ENCODE measurements around the gene UBE2D2.
A peak's percentile ranks its signal among the peaks of the same experiment; 100 is the strongest.
"Not testable (repeated sequence)": the region's sequence is repeated elsewhere in the genome, so short reads cannot be mapped to it uniquely, and the experiment has no call there.

UBE2D2 gene

GRCh38 chr5:139578325-139578724 lies 17.2 kb downstream of the UBE2D2 start:
- no peak overlapping the region for H3K4me3 ChIP-seq
- no peaks in the 10 kb centered on the region for H3K9me3 ChIP-seq
- no peak overlapping the region for H3K4me2 ChIP-seq
- H4K20me1 ChIP-seq: peaks cover 100% of the 10 kb centered on the region
- H3K4me1 ChIP-seq: peaks cover 54% of the 10 kb centered on the region
- H3K27me3 ChIP-seq: no peaks in the 10 kb centered on the region
- H3K36me3 ChIP-seq: peaks cover 79% of the 10 kb centered on the region
- no peak overlapping the region for H3K27ac ChIP-seq
- no peak for TF ChIP-seq Cebpa-rat (IDR thresholded peaks at IDR 0.05)
- H3K9ac ChIP-seq: no peak overlapping the region

GRCh38 chr5:139582181-139582580 lies 21.0 kb downstream of the UBE2D2 start:
- H3K27ac ChIP-seq, H3K9ac ChIP-seq, H3K9me3 ChIP-seq, H3K4me2 ChIP-seq, H3K27me3 ChIP-seq, H3K4me3 ChIP-seq: not testable (repeated sequence)
- peaks cover 23% of the 10 kb centered on the region for H3K4me1 ChIP-seq
- H4K20me1 ChIP-seq: peaks cover 100% of the 10 kb centered on the region
- peaks cover 86% of the 10 kb centered on the region for H3K36me3 ChIP-seq

GRCh38 chr5:139584137-139584536 lies 23.0 kb downstream of the UBE2D2 start:
- no peaks in the 10 kb centered on the region for H3K9me3 ChIP-seq
- no peak for TF ChIP-seq Cebpa-rat (IDR thresholded peaks at IDR 0.05)
- H3K27me3 ChIP-seq: no peaks in the 10 kb centered on the region
- H3K4me3 ChIP-seq: no peak overlapping the region
- peaks cover 100% of the 10 kb centered on the region for H4K20me1 ChIP-seq
- no peak overlapping the region for H3K4me2 ChIP-seq
- H3K27ac ChIP-seq: no peak overlapping the region
- peaks cover 86% of the 10 kb centered on the region for H3K36me3 ChIP-seq
- peaks cover 22% of the 10 kb centered on the region; the same call in 1 of the 2 replicates for H3K4me1 ChIP-seq
- no peak overlapping the region for H3K9ac ChIP-seq

GRCh38 chr5:139588116-139588515 lies 27.0 kb downstream of the UBE2D2 start:
- H3K27me3 ChIP-seq, H3K27ac ChIP-seq, H3K9me3 ChIP-seq, H3K9ac ChIP-seq, H3K4me2 ChIP-seq, H3K4me3 ChIP-seq: not testable (repeated sequence)
- Histone ChIP-seq H4K20me1 (peaks cover 100% of the 10 kb centered on the region), H3K4me1 (peaks cover 49% of the 10 kb centered on the region), H3K36me3 (peaks cover 83% of the 10 kb centered on the region)

- H3K4me3 ChIP-seq: no peak overlapping the region
- H3K9ac ChIP-seq: no peak overlapping the region
- no peak for TF ChIP-seq Cebpa-rat (IDR thresholded peaks at IDR 0.05)
Observed at GRCh38 chr5:139588962-139589361, 27.8 kb downstream of the UBE2D2 start.

GRCh38 chr5:139592289-139592688 lies 31.1 kb downstream of the UBE2D2 start:
- peaks cover 15% of the 10 kb centered on the region for H3K9me3 ChIP-seq
- H3K36me3 ChIP-seq: peaks cover 82% of the 10 kb centered on the region
- H3K4me3 ChIP-seq: no peak overlapping the region
- peaks cover 100% of the 10 kb centered on the region for H4K20me1 ChIP-seq
- H3K4me2 ChIP-seq: peak overlapping the region; percentile 27; the same call in 1 of the 2 replicates
- no peaks in the 10 kb centered on the region for H3K27me3 ChIP-seq
- H3K27ac ChIP-seq: no peak overlapping the region
- H3K9ac ChIP-seq: no peak overlapping the region
- TF ChIP-seq Cebpa-rat (IDR thresholded peaks at IDR 0.05): no peak
- peaks cover 55% of the 10 kb centered on the region for H3K4me1 ChIP-seq

More at GRCh38 chr5:139588962-139589361, 27.8 kb downstream of the UBE2D2 start:
- H3K27me3 ChIP-seq: no peaks in the 10 kb centered on the region
- peaks cover 78% of the 10 kb centered on the region for H3K36me3 ChIP-seq
- H3K9me3 ChIP-seq: no peaks in the 10 kb centered on the region
- peaks cover 100% of the 10 kb centered on the region for H4K20me1 ChIP-seq
- H3K4me1 ChIP-seq: peaks cover 53% of the 10 kb centered on the region
- no peak overlapping the region for H3K4me2 ChIP-seq
- peak overlapping the region; percentile 31; the same call in 1 of the 2 replicates for H3K27ac ChIP-seq

GRCh38 chr5:139593076-139593475 lies 31.9 kb downstream of the UBE2D2 start:
- not testable (repeated sequence) for H3K9ac ChIP-seq, H3K4me2 ChIP-seq, H3K4me3 ChIP-seq, H3K27me3 ChIP-seq, H3K27ac ChIP-seq
- H3K36me3 ChIP-seq: peaks cover 78% of the 10 kb centered on the region
- peaks cover 100% of the 10 kb centered on the region for H4K20me1 ChIP-seq
- peaks cover 20% of the 10 kb centered on the region for H3K9me3 ChIP-seq
- H3K4me1 ChIP-seq: peaks cover 51% of the 10 kb centered on the region

GRCh38 chr5:139593716-139594319 lies 32.7 kb downstream of the UBE2D2 start:
- Histone ChIP-seq H3K27me3 (no peaks in the 10 kb centered on the region), H3K4me3 (no peak overlapping the region), H3K4me2 (peak overlapping the region; percentile 2; the same call in 1 of the 2 replicates), H4K20me1 (peaks cover 100% of the 10 kb centered on the region), H3K27ac (no peak overlapping the region), H3K36me3 (peaks cover 78% of the 10 kb centered on the region), H3K4me1 (peaks cover 49% of the 10 kb centered on the region), H3K9me3 (peaks cover 21% of the 10 kb centered on the region), H3K9ac (no peak overlapping the region)
- no peak for TF ChIP-seq Cebpa-rat (IDR thresholded peaks at IDR 0.05)

GRCh38 chr5:139597134-139597533 lies 36.0 kb downstream of the UBE2D2 start:
- no peak overlapping the region for H3K4me2 ChIP-seq
- H3K27me3 ChIP-seq: no peaks in the 10 kb centered on the region
- peaks cover 100% of the 10 kb centered on the region for H4K20me1 ChIP-seq
- no peak overlapping the region for H3K27ac ChIP-seq
- peaks cover 41% of the 10 kb centered on the region for H3K4me1 ChIP-seq
- H3K36me3 ChIP-seq: peaks cover 81% of the 10 kb centered on the region
- H3K4me3 ChIP-seq: no peak overlapping the region
- no peak overlapping the region for H3K9ac ChIP-seq
- H3K9me3 ChIP-seq: peaks cover 21% of the 10 kb centered on the region
- no peak for TF ChIP-seq Cebpa-rat (IDR thresholded peaks at IDR 0.05)

GRCh38 chr5:139598601-139598965 lies 37.4 kb downstream of the UBE2D2 start:
- not testable (repeated sequence) for H3K4me2 ChIP-seq, H3K27me3 ChIP-seq, H3K9ac ChIP-seq, H3K4me3 ChIP-seq, H3K27ac ChIP-seq
- H4K20me1 ChIP-seq: peaks cover 100% of the 10 kb centered on the region
- peaks cover 21% of the 10 kb centered on the region for H3K9me3 ChIP-seq
- peaks cover 33% of the 10 kb centered on the region for H3K4me1 ChIP-seq
- peaks cover 89% of the 10 kb centered on the region for H3K36me3 ChIP-seq
